ENCODE results near the gene RAF1. TPM values are rescaled to one million over a fixed set of nuclear protein-coding genes. Genes with fewer than 3 reads are reported as not detected.

RAF1 gene
- total and polyA plus RNA-seq, 2 of the 13 experiments (the other 11 are each of a cell fraction or from before 2014, with no cell fraction given): 72.2 to 91.4 TPM

- DNase-seq (ENCODE audit: low spot score) (no peak), FAIRE-seq (no peak), ATAC-seq (no peak)
- Histone ChIP-seq H3K27me3 (ENCODE audit: control insufficient read depth in 1 of 2, insufficient read depth in 2 of 2, low read length in 2 of 2) (no peaks in the 10 kb centered on the region), H3K4me2 (ENCODE audit: low read depth, low read length) (no peak overlapping the region), H4K20me1 (ENCODE audit: insufficient read depth, low read length) (peaks cover 48% of the 10 kb centered on the region), H3K9me3 (ENCODE audit: low read length) (no peaks in the 10 kb centered on the region), H3K4me3 (replicated peaks in 1 of 3; ENCODE audit: insufficient read depth in 1 of 3, low read depth in 2 of 3, low read length in 3 of 3) (no peak overlapping the region), H3K79me2 (ENCODE audit: insufficient read depth, low read length) (peaks cover 91% of the 10 kb centered on the region), H3K4me1 (ENCODE audit: insufficient read depth, low read length) (peaks cover 26% of the 10 kb centered on the region), H3K9ac (ENCODE audit: insufficient read depth, low read depth, low read length) (no peak overlapping the region), H3K27ac (ENCODE audit: extremely low read length, insufficient read depth, low read length) (no peak overlapping the region), H3K36me3 (replicated peaks in 1 of 2; ENCODE audit: control insufficient read depth in 1 of 2, insufficient read depth in 2 of 2, low read length in 2 of 2) (no peaks in the 10 kb centered on the region), H2AFZ (ENCODE audit: low read length) (no peak overlapping the region)
- POLR2A ChIA-PET: no interaction called here
- WGBS (ENCODE audit: low lambda C conversion rate): 98% methylated on average over 1 of the region's 1 CpG
- TF ChIP-seq ZNF570 (CRISPR knock-in tag; IDR thresholded peaks at IDR 0.05; ENCODE audit: borderline replicate concordance) (no peak), MXD3 (CRISPR knock-in tag; IDR thresholded peaks at IDR 0.05) (no peak), ZNF20 (CRISPR knock-in tag; IDR thresholded peaks at IDR 0.05) (no peak), BRD4 (CRISPR knock-in tag; IDR thresholded peaks at IDR 0.05) (no peak), PRPF4 (IDR thresholded peaks at IDR 0.05; ENCODE audit: low read depth, low read length, poor library complexity, severe bottlenecking) (no peak), ATF1 (CRISPR knock-in tag; IDR thresholded peaks at IDR 0.05) (no peak), ZNF225 (CRISPR knock-in tag; IDR thresholded peaks at IDR 0.05) (no peak), TEAD3 (CRISPR knock-in tag; optimal IDR thresholded peaks at IDR 0.05; ENCODE audit: borderline replicate concordance) (no peak), MAFK (conservative IDR thresholded peaks at IDR 0.05 in 1 of 2, IDR thresholded peaks at IDR 0.05 in 1 of 2; ENCODE audit: low read length in 2 of 2) (no peak), ZNF552 (CRISPR knock-in tag; IDR thresholded peaks at IDR 0.05; ENCODE audit: borderline replicate concordance) (no peak), ARID2 (CRISPR knock-in tag; IDR thresholded peaks at IDR 0.05; ENCODE audit: borderline replicate concordance) (no peak), ADNP (CRISPR knock-in tag; IDR thresholded peaks at IDR 0.05) (no peak), ZNF777 (CRISPR knock-in tag; IDR thresholded peaks at IDR 0.05) (no peak), ZNF652 (CRISPR knock-in tag; IDR thresholded peaks at IDR 0.05; ENCODE audit: borderline replicate concordance, low read depth) (no peak), GFI1 (CRISPR knock-in tag; IDR thresholded peaks at IDR 0.05; ENCODE audit: borderline replicate concordance) (no peak), ZKSCAN1 (IDR thresholded peaks at IDR 0.05; ENCODE audit: low read length) (no peak), ZNF253 (CRISPR knock-in tag; IDR thresholded peaks at IDR 0.05; ENCODE audit: borderline replicate concordance) (no peak), NFIB (CRISPR knock-in tag; IDR thresholded peaks at IDR 0.05; ENCODE audit: borderline replicate concordance) (no peak)
- TF ChIP-seq, protein P1, sequence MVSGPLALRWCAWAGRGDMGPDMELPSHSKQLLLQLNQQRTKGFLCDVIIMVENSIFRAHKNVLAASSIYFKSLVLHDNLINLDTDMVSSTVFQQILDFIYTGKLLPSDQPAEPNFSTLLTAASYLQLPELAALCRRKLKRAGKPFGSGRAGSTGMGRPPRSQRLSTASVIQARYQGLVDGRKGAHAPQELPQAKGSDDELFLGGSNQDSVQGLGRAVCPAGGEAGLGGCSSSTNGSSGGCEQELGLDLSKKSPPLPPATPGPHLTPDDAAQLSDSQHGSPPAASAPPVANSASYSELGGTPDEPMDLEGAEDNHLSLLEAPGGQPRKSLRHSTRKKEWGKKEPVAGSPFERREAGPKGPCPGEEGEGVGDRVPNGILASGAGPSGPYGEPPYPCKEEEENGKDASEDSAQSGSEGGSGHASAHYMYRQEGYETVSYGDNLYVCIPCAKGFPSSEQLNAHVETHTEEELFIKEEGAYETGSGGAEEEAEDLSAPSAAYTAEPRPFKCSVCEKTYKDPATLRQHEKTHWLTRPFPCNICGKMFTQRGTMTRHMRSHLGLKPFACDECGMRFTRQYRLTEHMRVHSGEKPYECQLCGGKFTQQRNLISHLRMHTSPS (CRISPR knock-in tag; IDR thresholded peaks at IDR 0.05; ENCODE audit: low read depth): no peak
- BruUV-seq (replicated peaks): no TSS peak
- in situ Hi-C loops (cut with HindIII; ENCODE audit: extremely low pct_ligation_motif_present, low pct_unique_long_range_greater_than_20kb) (no loop called here), intact Hi-C loops (cut with micrococcal nuclease; ENCODE audit: unreplicated experiment) (loop anchor here (10.0 kb wide), 1 partner anchor 46 kb away; no protein-coding TSS in a partner anchor)
- CTCF ChIA-PET (ENCODE audit: low intra/inter-chr PET ratio, low total read pairs): no interaction called here
Measured at GRCh38 chr3:12628813-12629212, 35.1 kb downstream of the RAF1 start.
